ENCODE measurements around the gene RIT1. TPM values are rescaled to one million over a fixed set of nuclear protein-coding genes. Genes with fewer than 3 reads are reported as not detected.

Gene RIT1
- total and polyA plus RNA-seq, 2 of the 13 experiments (the other 11 are each of a cell fraction or from before 2014, with no cell fraction given): 12.2 to 32.2 TPM

DNA sequence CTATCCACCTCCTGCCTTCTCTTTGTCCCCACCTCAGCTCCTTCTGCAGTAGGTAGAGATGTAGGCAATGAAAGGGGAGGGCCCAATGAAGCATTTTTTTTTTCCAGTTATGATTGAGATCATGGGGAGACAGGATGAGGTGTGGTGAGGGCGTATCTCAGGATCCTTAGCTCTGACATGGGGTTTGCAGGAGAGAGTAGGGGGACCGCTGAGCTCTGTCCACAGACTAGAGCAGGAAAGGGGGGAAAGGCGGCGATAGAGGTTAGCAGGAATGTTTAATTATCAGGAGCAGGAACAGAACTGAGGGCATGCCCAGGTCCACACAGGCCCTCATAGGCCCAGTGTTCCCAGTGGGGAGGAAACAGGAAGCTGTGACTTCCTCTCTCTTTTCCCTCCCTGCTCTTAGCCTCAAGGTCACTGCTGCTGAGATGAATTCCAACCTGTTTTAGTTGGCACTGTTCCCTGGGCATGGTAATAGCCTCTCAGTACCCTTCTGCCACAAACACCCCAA is 29.4 kb upstream of the RIT1 start (continued):
- TF ChIP-seq MTF2 (CRISPR knock-in tag; IDR thresholded peaks at IDR 0.05; ENCODE audit: borderline replicate concordance) (no peak), ZNF432 (CRISPR knock-in tag; IDR thresholded peaks at IDR 0.05; ENCODE audit: borderline replicate concordance) (no peak), RARA (CRISPR knock-in tag; IDR thresholded peaks at IDR 0.05) (peak; percentile 70; the same call in 1 of the 2 replicates), ZNF75D (CRISPR knock-in tag; IDR thresholded peaks at IDR 0.05; ENCODE audit: borderline replicate concordance) (no peak), NFRKB (IDR thresholded peaks at IDR 0.05) (no peak), IRX3 (CRISPR knock-in tag; IDR thresholded peaks at IDR 0.05; ENCODE audit: borderline replicate concordance, low read depth) (no peak), ZNF230 (CRISPR knock-in tag; IDR thresholded peaks at IDR 0.05) (0 out of 2 replicates have a peak, but pooled peaks have one; percentile 57), REPIN1 (CRISPR knock-in tag; IDR thresholded peaks at IDR 0.05; ENCODE audit: borderline replicate concordance, low read depth) (no peak), ZNF33B (CRISPR knock-in tag; IDR thresholded peaks at IDR 0.05) (no peak), ZBTB20 (CRISPR knock-in tag; IDR thresholded peaks at IDR 0.05; ENCODE audit: borderline replicate concordance, low read depth) (no peak), ZNF768 (CRISPR knock-in tag; IDR thresholded peaks at IDR 0.05) (no peak), THAP11 (CRISPR knock-in tag; IDR thresholded peaks at IDR 0.05) (peak; percentile 68; the same call in 1 of the 2 replicates), YEATS2 (CRISPR knock-in tag; IDR thresholded peaks at IDR 0.05; ENCODE audit: borderline replicate concordance) (peak; percentile 34; the same call in 1 of the 2 replicates), ZNF256 (CRISPR knock-in tag; conservative IDR thresholded peaks at IDR 0.05) (no peak), ISL2 (CRISPR knock-in tag; IDR thresholded peaks at IDR 0.05) (0 out of 2 replicates have a peak, but pooled peaks have one; percentile 10), TRIM24 (CRISPR knock-in tag; IDR thresholded peaks at IDR 0.05) (no peak), GZF1 (CRISPR knock-in tag; IDR thresholded peaks at IDR 0.05) (no peak), PCBP2 (optimal IDR thresholded peaks at IDR 0.05; ENCODE audit: low read depth, low read length, poor library complexity, severe bottlenecking) (no peak)
- TF ChIP-seq, protein P1, sequence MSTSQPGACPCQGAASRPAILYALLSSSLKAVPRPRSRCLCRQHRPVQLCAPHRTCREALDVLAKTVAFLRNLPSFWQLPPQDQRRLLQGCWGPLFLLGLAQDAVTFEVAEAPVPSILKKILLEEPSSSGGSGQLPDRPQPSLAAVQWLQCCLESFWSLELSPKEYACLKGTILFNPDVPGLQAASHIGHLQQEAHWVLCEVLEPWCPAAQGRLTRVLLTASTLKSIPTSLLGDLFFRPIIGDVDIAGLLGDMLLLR (CRISPR knock-in tag; IDR thresholded peaks at IDR 0.05): no peak
- TF ChIP-seq, protein P2, sequence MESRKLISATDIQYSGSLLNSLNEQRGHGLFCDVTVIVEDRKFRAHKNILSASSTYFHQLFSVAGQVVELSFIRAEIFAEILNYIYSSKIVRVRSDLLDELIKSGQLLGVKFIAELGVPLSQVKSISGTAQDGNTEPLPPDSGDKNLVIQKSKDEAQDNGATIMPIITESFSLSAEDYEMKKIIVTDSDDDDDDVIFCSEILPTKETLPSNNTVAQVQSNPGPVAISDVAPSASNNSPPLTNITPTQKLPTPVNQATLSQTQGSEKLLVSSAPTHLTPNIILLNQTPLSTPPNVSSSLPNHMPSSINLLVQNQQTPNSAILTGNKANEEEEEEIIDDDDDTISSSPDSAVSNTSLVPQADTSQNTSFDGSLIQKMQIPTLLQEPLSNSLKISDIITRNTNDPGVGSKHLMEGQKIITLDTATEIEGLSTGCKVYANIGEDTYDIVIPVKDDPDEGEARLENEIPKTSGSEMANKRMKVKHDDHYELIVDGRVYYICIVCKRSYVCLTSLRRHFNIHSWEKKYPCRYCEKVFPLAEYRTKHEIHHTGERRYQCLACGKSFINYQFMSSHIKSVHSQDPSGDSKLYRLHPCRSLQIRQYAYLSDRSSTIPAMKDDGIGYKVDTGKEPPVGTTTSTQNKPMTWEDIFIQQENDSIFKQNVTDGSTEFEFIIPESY (CRISPR knock-in tag; IDR thresholded peaks at IDR 0.05): peak; percentile 24; the same call in 1 of the 2 replicates
- TF ChIP-seq, protein P3, sequence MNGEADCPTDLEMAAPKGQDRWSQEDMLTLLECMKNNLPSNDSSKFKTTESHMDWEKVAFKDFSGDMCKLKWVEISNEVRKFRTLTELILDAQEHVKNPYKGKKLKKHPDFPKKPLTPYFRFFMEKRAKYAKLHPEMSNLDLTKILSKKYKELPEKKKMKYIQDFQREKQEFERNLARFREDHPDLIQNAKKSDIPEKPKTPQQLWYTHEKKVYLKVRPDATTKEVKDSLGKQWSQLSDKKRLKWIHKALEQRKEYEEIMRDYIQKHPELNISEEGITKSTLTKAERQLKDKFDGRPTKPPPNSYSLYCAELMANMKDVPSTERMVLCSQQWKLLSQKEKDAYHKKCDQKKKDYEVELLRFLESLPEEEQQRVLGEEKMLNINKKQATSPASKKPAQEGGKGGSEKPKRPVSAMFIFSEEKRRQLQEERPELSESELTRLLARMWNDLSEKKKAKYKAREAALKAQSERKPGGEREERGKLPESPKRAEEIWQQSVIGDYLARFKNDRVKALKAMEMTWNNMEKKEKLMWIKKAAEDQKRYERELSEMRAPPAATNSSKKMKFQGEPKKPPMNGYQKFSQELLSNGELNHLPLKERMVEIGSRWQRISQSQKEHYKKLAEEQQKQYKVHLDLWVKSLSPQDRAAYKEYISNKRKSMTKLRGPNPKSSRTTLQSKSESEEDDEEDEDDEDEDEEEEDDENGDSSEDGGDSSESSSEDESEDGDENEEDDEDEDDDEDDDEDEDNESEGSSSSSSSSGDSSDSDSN (CRISPR knock-in tag; IDR thresholded peaks at IDR 0.05): no peak
- TF ChIP-seq, protein P4, sequence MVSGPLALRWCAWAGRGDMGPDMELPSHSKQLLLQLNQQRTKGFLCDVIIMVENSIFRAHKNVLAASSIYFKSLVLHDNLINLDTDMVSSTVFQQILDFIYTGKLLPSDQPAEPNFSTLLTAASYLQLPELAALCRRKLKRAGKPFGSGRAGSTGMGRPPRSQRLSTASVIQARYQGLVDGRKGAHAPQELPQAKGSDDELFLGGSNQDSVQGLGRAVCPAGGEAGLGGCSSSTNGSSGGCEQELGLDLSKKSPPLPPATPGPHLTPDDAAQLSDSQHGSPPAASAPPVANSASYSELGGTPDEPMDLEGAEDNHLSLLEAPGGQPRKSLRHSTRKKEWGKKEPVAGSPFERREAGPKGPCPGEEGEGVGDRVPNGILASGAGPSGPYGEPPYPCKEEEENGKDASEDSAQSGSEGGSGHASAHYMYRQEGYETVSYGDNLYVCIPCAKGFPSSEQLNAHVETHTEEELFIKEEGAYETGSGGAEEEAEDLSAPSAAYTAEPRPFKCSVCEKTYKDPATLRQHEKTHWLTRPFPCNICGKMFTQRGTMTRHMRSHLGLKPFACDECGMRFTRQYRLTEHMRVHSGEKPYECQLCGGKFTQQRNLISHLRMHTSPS (CRISPR knock-in tag; IDR thresholded peaks at IDR 0.05; ENCODE audit: low read depth): peak; percentile 85
- TF ChIP-seq, protein P5, sequence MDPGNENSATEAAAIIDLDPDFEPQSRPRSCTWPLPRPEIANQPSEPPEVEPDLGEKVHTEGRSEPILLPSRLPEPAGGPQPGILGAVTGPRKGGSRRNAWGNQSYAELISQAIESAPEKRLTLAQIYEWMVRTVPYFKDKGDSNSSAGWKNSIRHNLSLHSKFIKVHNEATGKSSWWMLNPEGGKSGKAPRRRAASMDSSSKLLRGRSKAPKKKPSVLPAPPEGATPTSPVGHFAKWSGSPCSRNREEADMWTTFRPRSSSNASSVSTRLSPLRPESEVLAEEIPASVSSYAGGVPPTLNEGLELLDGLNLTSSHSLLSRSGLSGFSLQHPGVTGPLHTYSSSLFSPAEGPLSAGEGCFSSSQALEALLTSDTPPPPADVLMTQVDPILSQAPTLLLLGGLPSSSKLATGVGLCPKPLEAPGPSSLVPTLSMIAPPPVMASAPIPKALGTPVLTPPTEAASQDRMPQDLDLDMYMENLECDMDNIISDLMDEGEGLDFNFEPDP (CRISPR knock-in tag; conservative IDR thresholded peaks at IDR 0.05): no peak
